A549 (cell line): ENCODE measurements around the gene EDN1. TPM values are rescaled to one million over a fixed set of nuclear protein-coding genes. Genes with fewer than 3 reads are reported as not detected.

Source experiments
- ATAC-seq, 2 experiments: fragments of 200-7000 bp in 1 of 2; fragments of >200 bp in 1 of 2; cut with Nextera tagmentation in 1 of 2; cut with Tn5 transposase in 1 of 2; 3 replicates each; pipeline versions ENCODE4 v1.8.0 to v1.9.1; 2018 to 2020; ENCODE audit warnings: mild to moderate bottlenecking in 1 of 2, moderate library complexity in 1 of 2
- CTCF ChIA-PET: fragments of 300-600 bp; sonication (Branson Sonifier 250); formaldehyde crosslinking; extraction: SDS; loops from one replicate; lab custom pipeline; 2021; ENCODE audit warnings: antibody characterized with exemption, inconsistent platforms; lab: Yijun Ruan, JAX
- POLR2A ChIA-PET: fragments of 350-600 bp; formaldehyde crosslinking; extraction: SDS; loops from one replicate; lab custom pipeline; 2021; ENCODE audit warnings: antibody characterized with exemption, inconsistent platforms; lab: Yijun Ruan, JAX
- DNase-seq, 2 experiments: peaks; one replicate each; pipeline versions ENCODE4 v3.0.0 to v3.0.0-alpha.2; 2011 to 2016; ENCODE audit warnings: low read depth in 1 of 2, low spot score in 1 of 2
- FAIRE-seq: peaks from 2 replicates; lab custom pipeline; 2011; peaks lifted over from hg19 to GRCh38; lab: Jason Lieb, UNC
- H3K27ac ChIP-seq, 2 experiments: fragments of >200 bp; sonication (Bioruptor Twin); formaldehyde crosslinking; 3 replicates each; pipeline ENCODE4 v1.5.1; 2016 to 2017
- H3K4me1 ChIP-seq: fragments of >200 bp; sonication (Bioruptor Twin); formaldehyde crosslinking; 3 replicates; pipeline ENCODE4 v1.6.1; 2016
- H3K4me2 ChIP-seq: fragments of >200 bp; sonication (Bioruptor Twin); formaldehyde crosslinking; 3 replicates; pipeline ENCODE4 v1.6.1; 2016
- H3K4me3 ChIP-seq: fragments of >200 bp; sonication (Bioruptor Twin); formaldehyde crosslinking; 3 replicates; pipeline ENCODE4 v1.5.1; 2016
- H3K9me3 ChIP-seq: fragments of >200 bp; sonication (Bioruptor Twin); formaldehyde crosslinking; 3 replicates; pipeline ENCODE4 v1.6.1; 2016
- BHLHE40 ChIP-seq: IDR thresholded peaks from 2 replicates; pipeline ENCODE4 v1.6.1; 2012; ENCODE audit warnings: low read depth, low read length, inconsistent platforms
- CBX2 ChIP-seq: fragments of 200-600 bp; sonication (generic); IDR thresholded peaks from 2 replicates; pipeline ENCODE4 v1.6.1; 2016; ENCODE audit warnings: low read depth, mild to moderate bottlenecking, borderline replicate concordance
- FOSL2 ChIP-seq, 2 experiments: fragments of 450-650 bp in 1 of 2; fragments of >200 bp in 1 of 2; sonication (Bioruptor Twin) in 1 of 2; formaldehyde crosslinking; IDR thresholded peaks; 2 replicates each; pipeline versions ENCODE4 v1.5.0 to v1.6.1; 2016 to 2020; ENCODE audit warnings: mild to moderate bottlenecking in 1 of 2, moderate library complexity in 1 of 2
- FOXS1 ChIP-seq: fragments of 250-450 bp; sonication (Bioruptor Pico); IDR thresholded peaks from 2 replicates; pipeline ENCODE4 v1.5.0; 2020; ENCODE audit warnings: mild to moderate bottlenecking, moderate library complexity
- HEYL ChIP-seq: fragments of 250-450 bp; sonication (Bioruptor Pico); IDR thresholded peaks from 2 replicates; pipeline ENCODE4 v1.8.0; 2021; ENCODE audit warnings: mild to moderate bottlenecking, moderate library complexity
- MAZ ChIP-seq: fragments of 150-350 bp; IDR thresholded peaks from 2 replicates; pipeline ENCODE4 v1.6.1; 2014; ENCODE audit warnings: antibody characterized with exemption, low read depth, low read length, borderline replicate concordance
- NR3C1 ChIP-seq: fragments of >200 bp; sonication (Bioruptor Twin); formaldehyde crosslinking; IDR thresholded peaks from 3 replicates; pipeline ENCODE4 v1.6.1; 2017
- PHF8 ChIP-seq: fragments of 200-600 bp; sonication (generic); IDR thresholded peaks from 2 replicates; pipeline ENCODE4 v1.6.1; 2016; ENCODE audit warnings: low read depth, mild to moderate bottlenecking, antibody characterized with exemption, moderate library complexity, borderline replicate concordance
- POLR2AphosphoS2 ChIP-seq: conservative IDR thresholded peaks from 2 replicates; pipeline ENCODE4 v1.6.1; 2012; ENCODE audit warnings: low read length, improper control_type of control experiment, inconsistent platforms
- RCOR1 ChIP-seq: fragments of 150-350 bp; IDR thresholded peaks from 2 replicates; pipeline ENCODE4 v1.6.1; 2014; ENCODE audit warnings: antibody characterized with exemption, low read length, low read depth
- RFX5 ChIP-seq: fragments of 450-650 bp; IDR thresholded peaks from 2 replicates; pipeline ENCODE4 v1.7.1; 2014; ENCODE audit warnings: antibody characterized with exemption, mild to moderate bottlenecking, moderate library complexity
- RNF2 ChIP-seq: fragments of 200-600 bp; sonication (generic); IDR thresholded peaks from 2 replicates; pipeline ENCODE4 v1.6.1; 2016; ENCODE audit warnings: low read depth, mild to moderate bottlenecking, antibody characterized with exemption, moderate library complexity, borderline replicate concordance
- ZC3H11A ChIP-seq: fragments of 450-650 bp; IDR thresholded peaks from 2 replicates; pipeline ENCODE4 v1.6.1; 2014; ENCODE audit warnings: antibody characterized with exemption, mild to moderate bottlenecking
- ZFP36 ChIP-seq: fragments of 450-650 bp; IDR thresholded peaks from 2 replicates; pipeline ENCODE4 v1.6.1; 2014; ENCODE audit warnings: borderline replicate concordance; ENCODE audit not compliant: partially characterized antibody
- ZSCAN20 ChIP-seq: fragments of 250-450 bp; sonication (Bioruptor Pico); IDR thresholded peaks from 2 replicates; pipeline ENCODE4 v1.8.0; 2022; ENCODE audit warnings: mild to moderate bottlenecking, moderate library complexity
- WGBS: methylation state at CpG from one replicate; pipeline ENCODE4 v1.1.6; 2017; ENCODE audit errors: missing lambda C conversion rate; 5-methylcytosine and 5-hydroxymethylcytosine counted together
- polyA plus RNA-seq, 4 experiments: library from polyadenylated mRNA; depleted of rRNA in 3 of 4; stranded (reverse); fragments of >200 nt; fragmentation: RNase III in 1 of 4; extraction: RNeasy Plus Mini Kit Qiagen cat#74134 plus additional on column Dnase treatment in 1 of 4; gene quantifications; 2 replicates in 3 of 4; 3 replicates in 1 of 4; pipeline ENCODE4 v1.2.3, GENCODE V29; 2011 to 2017
- TF ChIP-seq, protein P1 (sequence below): IDR thresholded peaks from 2 replicates; pipeline ENCODE4 v1.6.1; 2012
- TF ChIP-seq, protein P2 (sequence below): fragments of >200 bp; sonication (Bioruptor Twin); formaldehyde crosslinking; IDR thresholded peaks from 3 replicates; pipeline ENCODE4 v1.6.1; 2016
- TF ChIP-seq, protein P3 (sequence below): fragments of 250-450 bp; sonication (Bioruptor Pico); IDR thresholded peaks from 2 replicates; pipeline ENCODE4 v1.5.0; 2020; ENCODE audit warnings: low read depth, mild to moderate bottlenecking, moderate library complexity
- TF ChIP-seq, protein P4 (sequence below): fragments of 200-600 bp; sonication (generic); IDR thresholded peaks from 2 replicates; pipeline ENCODE4 v1.6.1; 2016; ENCODE audit warnings: antibody characterized with exemption, mild to moderate bottlenecking, moderate library complexity

The EDN1 gene
- polyA plus RNA-seq, 2 of the 4 experiments (the other 2 are of a cell fraction): 33.5 to 87.4 TPM

DNA sequence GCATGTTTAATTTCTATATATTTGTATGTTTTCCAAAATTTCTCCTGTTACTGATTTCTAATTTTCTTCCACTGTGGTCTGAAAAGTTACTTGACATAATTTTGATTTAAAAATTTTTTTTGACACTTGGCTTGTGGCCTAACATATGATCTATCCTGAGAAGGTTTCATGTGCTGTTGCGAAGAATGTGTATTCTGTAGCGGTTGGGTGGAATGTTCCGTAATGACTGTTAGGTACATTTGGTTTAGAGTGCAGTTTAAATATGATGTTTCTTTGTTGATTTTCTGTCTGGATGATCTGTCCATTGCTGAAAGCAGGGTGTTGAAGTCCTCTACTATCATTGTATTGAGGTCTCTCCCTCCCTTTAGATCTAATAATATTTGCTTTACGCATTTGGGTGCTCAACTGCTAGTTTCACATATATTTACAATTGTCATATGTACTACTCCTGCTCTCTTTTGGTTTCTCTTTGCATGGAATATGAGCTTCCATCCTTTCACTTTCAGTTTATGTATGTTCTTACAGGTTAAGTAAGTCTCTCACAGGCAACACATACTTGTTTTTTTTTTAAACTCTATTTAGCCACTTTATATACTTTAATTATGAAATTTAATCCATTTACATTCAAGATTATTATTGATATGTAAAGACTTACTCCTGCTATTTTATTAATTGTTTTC, 19.5 kb upstream of the EDN1 start:
- no peak for FAIRE-seq

DNA sequence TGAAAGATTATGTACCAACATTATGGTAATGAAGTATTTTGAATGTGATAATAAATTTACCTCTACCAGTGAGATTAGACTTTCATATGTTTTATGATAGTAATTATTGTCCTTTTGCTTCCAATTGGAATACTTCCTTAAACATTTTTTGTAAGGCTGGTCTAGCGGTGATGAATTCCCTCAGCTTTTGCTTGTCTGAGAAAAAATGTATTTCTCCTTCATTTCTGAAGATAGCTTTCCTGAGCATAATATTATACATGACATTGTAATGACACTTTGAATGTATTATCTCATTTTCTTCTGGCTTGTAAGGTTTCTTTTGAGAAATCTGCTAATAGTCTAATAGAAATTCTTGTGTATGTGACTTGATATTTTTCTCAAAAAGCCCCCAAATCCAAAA, 18.6 kb upstream of the EDN1 start:
- H3K9me3 ChIP-seq: peaks cover 15% of the 10 kb centered on the region
- TF ChIP-seq, protein P1, sequence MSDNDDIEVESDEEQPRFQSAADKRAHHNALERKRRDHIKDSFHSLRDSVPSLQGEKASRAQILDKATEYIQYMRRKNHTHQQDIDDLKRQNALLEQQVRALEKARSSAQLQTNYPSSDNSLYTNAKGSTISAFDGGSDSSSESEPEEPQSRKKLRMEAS: no peak
- no peak for TF ChIP-seq HEYL (CRISPR knock-in tag)
- TF ChIP-seq RCOR1: no peak
- no peak for TF ChIP-seq FOXS1 (CRISPR knock-in tag)
- no peak for TF ChIP-seq CBX2
- TF ChIP-seq, protein P2, sequence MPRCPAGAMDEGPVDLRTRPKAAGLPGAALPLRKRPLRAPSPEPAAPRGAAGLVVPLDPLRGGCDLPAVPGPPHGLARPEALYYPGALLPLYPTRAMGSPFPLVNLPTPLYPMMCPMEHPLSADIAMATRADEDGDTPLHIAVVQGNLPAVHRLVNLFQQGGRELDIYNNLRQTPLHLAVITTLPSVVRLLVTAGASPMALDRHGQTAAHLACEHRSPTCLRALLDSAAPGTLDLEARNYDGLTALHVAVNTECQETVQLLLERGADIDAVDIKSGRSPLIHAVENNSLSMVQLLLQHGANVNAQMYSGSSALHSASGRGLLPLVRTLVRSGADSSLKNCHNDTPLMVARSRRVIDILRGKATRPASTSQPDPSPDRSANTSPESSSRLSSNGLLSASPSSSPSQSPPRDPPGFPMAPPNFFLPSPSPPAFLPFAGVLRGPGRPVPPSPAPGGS: no peak
- TF ChIP-seq, protein P3, sequence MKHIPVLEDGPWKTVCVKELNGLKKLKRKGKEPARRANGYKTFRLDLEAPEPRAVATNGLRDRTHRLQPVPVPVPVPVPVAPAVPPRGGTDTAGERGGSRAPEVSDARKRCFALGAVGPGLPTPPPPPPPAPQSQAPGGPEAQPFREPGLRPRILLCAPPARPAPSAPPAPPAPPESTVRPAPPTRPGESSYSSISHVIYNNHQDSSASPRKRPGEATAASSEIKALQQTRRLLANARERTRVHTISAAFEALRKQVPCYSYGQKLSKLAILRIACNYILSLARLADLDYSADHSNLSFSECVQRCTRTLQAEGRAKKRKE (CRISPR knock-in tag): no peak
- TF ChIP-seq ZFP36: no peak
- no peak overlapping the region for H3K4me2 ChIP-seq
- 97% methylated on average over 1 of the region's 1 CpG for WGBS
- H3K27ac ChIP-seq: no peak overlapping the region
- ChIA-PET POLR2A (interaction anchor here (0.7 to 1.0 kb wide), 2 partner anchors 10 to 371 kb away, joined by 3 to 9 read pairs; no protein-coding TSS in a partner anchor), CTCF (interaction anchor here (1.2 kb wide), 1 partner anchor 16 kb away, joined by 3 read pairs; no protein-coding TSS in a partner anchor)
- no peak overlapping the region for H3K4me3 ChIP-seq
- DNase-seq (no peak), ATAC-seq (no peak), FAIRE-seq (no peak)
- peaks cover 10% of the 10 kb centered on the region for H3K4me1 ChIP-seq

More for the DNA sequence above, 19.5 kb upstream of the EDN1 start:
- ChIA-PET POLR2A (interaction anchor here (1.0 kb wide), 1 partner anchor 11 kb away, joined by 3 read pairs; no protein-coding TSS in a partner anchor), CTCF (interaction anchor here (2.6 kb wide), 1 partner anchor 17 kb away, joined by 8 read pairs; no protein-coding TSS in a partner anchor)
- DNase-seq (no peak), ATAC-seq (no peak)
- Histone ChIP-seq H3K9me3 (peaks cover 15% of the 10 kb centered on the region), H3K4me3 (no peak overlapping the region), H3K27ac (no peak overlapping the region), H3K4me1 (peaks cover 10% of the 10 kb centered on the region), H3K4me2 (no peak overlapping the region)
- WGBS: 96% methylated on average over 4 of the region's 4 CpGs
- TF ChIP-seq ZC3H11A: no peak
- TF ChIP-seq POLR2AphosphoS2: no peak
- no peak for TF ChIP-seq RNF2
- TF ChIP-seq BHLHE40: no peak
- TF ChIP-seq, protein P3 (CRISPR knock-in tag): no peak
- TF ChIP-seq, protein P2: no peak
- TF ChIP-seq FOSL2 (IDR thresholded peaks at IDR 0.05): no peak
- TF ChIP-seq FOSL2 (CRISPR knock-in tag; IDR thresholded peaks at IDR 0.05): no peak
- no peak for TF ChIP-seq ZSCAN20
- no peak for TF ChIP-seq PHF8

DNA sequence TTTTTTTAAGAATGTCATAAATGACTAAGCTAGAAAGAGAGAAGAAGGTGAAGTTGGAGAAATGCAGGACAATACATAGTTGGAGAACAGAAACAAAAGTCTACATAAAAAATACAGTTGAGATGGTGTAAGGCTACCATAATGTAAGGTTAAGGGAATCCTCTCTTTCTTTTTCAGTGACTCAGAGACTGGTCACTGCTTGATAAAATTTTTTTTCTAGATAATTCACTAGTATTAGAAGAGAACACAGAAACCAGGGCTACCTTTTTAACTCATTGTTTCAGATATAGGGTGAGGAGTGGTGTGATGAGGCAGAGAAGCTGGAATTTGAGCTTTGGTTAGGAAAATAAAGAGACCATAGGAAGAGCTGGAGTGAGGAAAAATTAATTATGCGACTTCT, 18.2 kb upstream of the EDN1 start:
- H3K27ac ChIP-seq: no peak overlapping the region
- H3K4me1 ChIP-seq: peaks cover 10% of the 10 kb centered on the region
- FAIRE-seq (no peak), DNase-seq (no peak), ATAC-seq (no peak)
- peaks cover 15% of the 10 kb centered on the region for H3K9me3 ChIP-seq
- no peak overlapping the region for H3K4me3 ChIP-seq
- TF ChIP-seq FOSL2 (IDR thresholded peaks at IDR 0.05) (no peak), FOSL2 (CRISPR knock-in tag; IDR thresholded peaks at IDR 0.05) (no peak), ZFP36 (no peak), MAZ (no peak), HEYL (CRISPR knock-in tag) (no peak), RFX5 (no peak), NR3C1 (no peak), FOXS1 (CRISPR knock-in tag) (no peak)
- TF ChIP-seq, protein P4, sequence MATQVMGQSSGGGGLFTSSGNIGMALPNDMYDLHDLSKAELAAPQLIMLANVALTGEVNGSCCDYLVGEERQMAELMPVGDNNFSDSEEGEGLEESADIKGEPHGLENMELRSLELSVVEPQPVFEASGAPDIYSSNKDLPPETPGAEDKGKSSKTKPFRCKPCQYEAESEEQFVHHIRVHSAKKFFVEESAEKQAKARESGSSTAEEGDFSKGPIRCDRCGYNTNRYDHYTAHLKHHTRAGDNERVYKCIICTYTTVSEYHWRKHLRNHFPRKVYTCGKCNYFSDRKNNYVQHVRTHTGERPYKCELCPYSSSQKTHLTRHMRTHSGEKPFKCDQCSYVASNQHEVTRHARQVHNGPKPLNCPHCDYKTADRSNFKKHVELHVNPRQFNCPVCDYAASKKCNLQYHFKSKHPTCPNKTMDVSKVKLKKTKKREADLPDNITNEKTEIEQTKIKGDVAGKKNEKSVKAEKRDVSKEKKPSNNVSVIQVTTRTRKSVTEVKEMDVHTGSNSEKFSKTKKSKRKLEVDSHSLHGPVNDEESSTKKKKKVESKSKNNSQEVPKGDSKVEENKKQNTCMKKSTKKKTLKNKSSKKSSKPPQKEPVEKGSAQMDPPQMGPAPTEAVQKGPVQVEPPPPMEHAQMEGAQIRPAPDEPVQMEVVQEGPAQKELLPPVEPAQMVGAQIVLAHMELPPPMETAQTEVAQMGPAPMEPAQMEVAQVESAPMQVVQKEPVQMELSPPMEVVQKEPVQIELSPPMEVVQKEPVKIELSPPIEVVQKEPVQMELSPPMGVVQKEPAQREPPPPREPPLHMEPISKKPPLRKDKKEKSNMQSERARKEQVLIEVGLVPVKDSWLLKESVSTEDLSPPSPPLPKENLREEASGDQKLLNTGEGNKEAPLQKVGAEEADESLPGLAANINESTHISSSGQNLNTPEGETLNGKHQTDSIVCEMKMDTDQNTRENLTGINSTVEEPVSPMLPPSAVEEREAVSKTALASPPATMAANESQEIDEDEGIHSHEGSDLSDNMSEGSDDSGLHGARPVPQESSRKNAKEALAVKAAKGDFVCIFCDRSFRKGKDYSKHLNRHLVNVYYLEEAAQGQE: no peak
- POLR2A ChIA-PET: interaction anchor here (0.7 kb wide), 1 partner anchor 371 kb away, joined by 9 read pairs; no protein-coding TSS in a partner anchor
- 98% methylated on average over 1 of the region's 1 CpG for WGBS
- CTCF ChIA-PET: interaction anchor here (1.2 kb wide), 1 partner anchor 16 kb away, joined by 3 read pairs; no protein-coding TSS in a partner anchor
- H3K4me2 ChIP-seq: no peak overlapping the region
